Measurements from ENCODE around the gene VSTM2L. TPM values are rescaled to one million over a fixed set of nuclear protein-coding genes. Genes with fewer than 3 reads are reported as not detected.

Gene VSTM2L
- total RNA-seq, 1 experiment from 2014 or later: 0.71 TPM

DNA sequence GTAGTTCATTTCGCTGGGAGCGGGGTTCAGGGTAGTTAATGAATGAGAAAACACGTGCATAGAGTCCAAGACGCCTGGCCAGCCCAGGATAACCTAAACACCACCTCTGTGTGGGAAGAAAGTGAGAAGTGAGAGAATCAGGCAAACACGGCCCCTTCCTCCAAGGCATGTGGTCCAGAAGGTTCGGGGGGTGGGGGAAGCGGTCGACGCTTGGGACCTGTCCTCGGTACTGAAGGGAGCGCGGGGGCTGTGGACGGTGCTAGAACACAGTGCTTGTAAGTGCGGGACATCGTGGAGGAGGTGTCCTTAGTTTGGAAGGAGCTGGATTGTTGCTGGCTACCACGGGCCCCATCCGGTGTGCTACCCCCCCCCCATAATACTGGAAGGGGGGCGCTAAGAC is 1.7 kb upstream of the VSTM2L start:
- no TSS peak for BruUV-seq (replicated peaks)
- no peak for DNase-seq
- TF ChIP-seq, protein P1, sequence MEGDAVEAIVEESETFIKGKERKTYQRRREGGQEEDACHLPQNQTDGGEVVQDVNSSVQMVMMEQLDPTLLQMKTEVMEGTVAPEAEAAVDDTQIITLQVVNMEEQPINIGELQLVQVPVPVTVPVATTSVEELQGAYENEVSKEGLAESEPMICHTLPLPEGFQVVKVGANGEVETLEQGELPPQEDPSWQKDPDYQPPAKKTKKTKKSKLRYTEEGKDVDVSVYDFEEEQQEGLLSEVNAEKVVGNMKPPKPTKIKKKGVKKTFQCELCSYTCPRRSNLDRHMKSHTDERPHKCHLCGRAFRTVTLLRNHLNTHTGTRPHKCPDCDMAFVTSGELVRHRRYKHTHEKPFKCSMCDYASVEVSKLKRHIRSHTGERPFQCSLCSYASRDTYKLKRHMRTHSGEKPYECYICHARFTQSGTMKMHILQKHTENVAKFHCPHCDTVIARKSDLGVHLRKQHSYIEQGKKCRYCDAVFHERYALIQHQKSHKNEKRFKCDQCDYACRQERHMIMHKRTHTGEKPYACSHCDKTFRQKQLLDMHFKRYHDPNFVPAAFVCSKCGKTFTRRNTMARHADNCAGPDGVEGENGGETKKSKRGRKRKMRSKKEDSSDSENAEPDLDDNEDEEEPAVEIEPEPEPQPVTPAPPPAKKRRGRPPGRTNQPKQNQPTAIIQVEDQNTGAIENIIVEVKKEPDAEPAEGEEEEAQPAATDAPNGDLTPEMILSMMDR (IDR thresholded peaks at IDR 0.05; ENCODE audit: unreplicated experiment): no peak
- Mint-ChIP-seq H3K4me1 (ENCODE audit: low read depth, unreplicated experiment) (peaks cover 7% of the 10 kb centered on the region), H3K27me3 (ENCODE audit: unreplicated experiment) (peaks cover 88% of the 10 kb centered on the region), H3K9me3 (ENCODE audit: low read depth, unreplicated experiment) (no peaks in the 10 kb centered on the region), H3K4me3 (ENCODE audit: low read depth, unreplicated experiment) (no peak overlapping the region), H3K36me3 (ENCODE audit: insufficient read depth, unreplicated experiment) (peaks cover 5% of the 10 kb centered on the region), H3K27ac (ENCODE audit: unreplicated experiment) (no peak overlapping the region)
- intact Hi-C loops (cut with micrococcal nuclease; ENCODE audit: unreplicated experiment): loop anchor here (2.0 kb wide), 1 partner anchor 318 kb away; no protein-coding TSS in a partner anchor
- CTCF ChIA-PET: no interaction called here

DNA sequence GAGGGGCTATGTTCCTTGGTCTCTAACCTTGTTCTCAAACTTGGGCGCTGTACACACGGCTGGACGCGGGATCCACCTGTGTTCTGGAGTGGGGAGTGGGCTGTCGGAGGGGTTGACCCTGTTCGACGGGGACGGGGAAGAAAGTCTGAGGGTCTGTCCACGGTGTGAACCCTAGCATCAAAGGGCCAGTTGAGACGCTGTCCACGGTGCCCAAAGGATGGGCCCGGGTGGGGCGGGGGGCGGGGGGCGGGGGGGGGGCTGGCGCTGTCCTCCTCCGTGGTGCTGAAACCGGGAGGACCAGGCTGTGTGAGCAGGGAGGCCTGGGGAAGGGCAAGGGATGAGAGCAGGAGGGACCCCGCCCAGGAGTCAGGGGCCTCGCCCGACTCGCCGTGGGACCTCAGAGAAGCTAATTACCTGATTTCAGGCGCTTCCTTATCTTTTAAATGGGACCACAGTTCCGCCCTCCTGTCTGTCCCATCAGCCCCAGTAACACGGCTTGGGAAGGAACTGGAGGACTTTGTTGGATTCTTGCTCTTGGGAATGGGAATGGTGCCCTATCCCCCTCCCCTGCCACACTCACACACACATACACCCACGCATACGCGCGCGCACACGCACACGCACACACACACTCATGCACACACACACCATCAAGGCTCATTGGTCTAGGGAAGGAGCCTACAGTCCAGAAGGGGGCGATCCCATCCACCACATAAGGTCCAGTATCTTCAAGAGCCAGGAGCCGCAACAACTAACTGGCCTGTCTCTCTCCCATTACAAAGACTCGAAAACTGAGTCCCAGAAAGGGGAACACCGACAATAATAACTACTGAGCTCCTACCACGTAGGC is 1.0 kb upstream of the VSTM2L start:
- DNase-seq: peak; percentile 62
- intact Hi-C loops (cut with micrococcal nuclease; ENCODE audit: unreplicated experiment): loop anchor here (1.0 to 2.0 kb wide), 3 partner anchors 87 to 317 kb away; no protein-coding TSS in a partner anchor
- no peaks in the 10 kb centered on the region for H3K9me3 Mint-ChIP-seq (ENCODE audit: low read depth, unreplicated experiment)
- no TSS peak for BruUV-seq (replicated peaks)
- H3K27ac Mint-ChIP-seq (ENCODE audit: unreplicated experiment): no peak overlapping the region
- H3K4me1 Mint-ChIP-seq (ENCODE audit: low read depth, unreplicated experiment): peaks cover 7% of the 10 kb centered on the region
- peaks cover 5% of the 10 kb centered on the region for H3K36me3 Mint-ChIP-seq (ENCODE audit: insufficient read depth, unreplicated experiment)
- TF ChIP-seq, protein P1 (IDR thresholded peaks at IDR 0.05; ENCODE audit: unreplicated experiment): peak; percentile 46
- CTCF ChIA-PET: no interaction called here
- H3K27me3 Mint-ChIP-seq (ENCODE audit: unreplicated experiment): peaks cover 93% of the 10 kb centered on the region
- H3K4me3 Mint-ChIP-seq (ENCODE audit: low read depth, unreplicated experiment): peak overlapping the region; percentile 52

DNA sequence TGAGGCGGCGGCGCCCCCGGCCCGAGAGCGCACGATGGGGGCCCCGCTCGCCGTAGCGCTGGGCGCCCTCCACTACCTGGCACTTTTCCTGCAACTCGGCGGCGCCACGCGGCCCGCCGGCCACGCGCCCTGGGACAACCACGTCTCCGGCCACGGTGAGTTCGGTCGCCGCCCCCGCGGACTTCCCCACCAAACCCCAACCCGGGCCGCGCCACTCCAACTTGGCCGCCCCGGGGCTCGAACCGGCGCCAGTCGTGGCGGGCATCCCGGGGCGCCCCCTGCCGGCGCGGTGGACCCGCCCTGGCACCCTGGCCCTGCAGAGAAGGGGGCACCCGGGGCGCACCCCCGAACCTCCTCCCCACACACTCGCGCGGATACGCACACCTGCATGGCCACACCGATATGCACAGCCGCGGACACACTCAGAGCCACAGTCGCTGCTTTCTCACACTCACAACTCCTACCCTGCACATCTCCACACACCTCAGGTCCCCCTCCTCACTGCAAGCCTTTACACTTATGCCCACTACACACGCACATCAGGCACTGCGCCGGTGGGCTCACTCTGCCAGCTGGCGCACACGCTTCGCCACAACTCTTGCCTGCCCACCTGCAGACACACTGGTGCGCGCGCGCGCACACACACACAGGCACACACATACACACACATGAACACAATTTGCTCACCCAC is 535 bp downstream of the VSTM2L start:
- intact Hi-C loops (cut with micrococcal nuclease; ENCODE audit: unreplicated experiment): no loop called here
- Mint-ChIP-seq H3K36me3 (ENCODE audit: insufficient read depth, unreplicated experiment) (peaks cover 5% of the 10 kb centered on the region), H3K27me3 (ENCODE audit: unreplicated experiment) (peaks cover 87% of the 10 kb centered on the region), H3K4me3 (ENCODE audit: low read depth, unreplicated experiment) (peak overlapping the region; percentile 55), H3K4me1 (ENCODE audit: low read depth, unreplicated experiment) (peaks cover 7% of the 10 kb centered on the region), H3K27ac (ENCODE audit: unreplicated experiment) (no peak overlapping the region), H3K9me3 (ENCODE audit: low read depth, unreplicated experiment) (no peaks in the 10 kb centered on the region)
- DNase-seq: peak; percentile 45
- CTCF ChIA-PET: no interaction called here
- no TSS peak for BruUV-seq (replicated peaks)
- TF ChIP-seq, protein P1 (IDR thresholded peaks at IDR 0.05; ENCODE audit: unreplicated experiment): peak; percentile 78

DNA sequence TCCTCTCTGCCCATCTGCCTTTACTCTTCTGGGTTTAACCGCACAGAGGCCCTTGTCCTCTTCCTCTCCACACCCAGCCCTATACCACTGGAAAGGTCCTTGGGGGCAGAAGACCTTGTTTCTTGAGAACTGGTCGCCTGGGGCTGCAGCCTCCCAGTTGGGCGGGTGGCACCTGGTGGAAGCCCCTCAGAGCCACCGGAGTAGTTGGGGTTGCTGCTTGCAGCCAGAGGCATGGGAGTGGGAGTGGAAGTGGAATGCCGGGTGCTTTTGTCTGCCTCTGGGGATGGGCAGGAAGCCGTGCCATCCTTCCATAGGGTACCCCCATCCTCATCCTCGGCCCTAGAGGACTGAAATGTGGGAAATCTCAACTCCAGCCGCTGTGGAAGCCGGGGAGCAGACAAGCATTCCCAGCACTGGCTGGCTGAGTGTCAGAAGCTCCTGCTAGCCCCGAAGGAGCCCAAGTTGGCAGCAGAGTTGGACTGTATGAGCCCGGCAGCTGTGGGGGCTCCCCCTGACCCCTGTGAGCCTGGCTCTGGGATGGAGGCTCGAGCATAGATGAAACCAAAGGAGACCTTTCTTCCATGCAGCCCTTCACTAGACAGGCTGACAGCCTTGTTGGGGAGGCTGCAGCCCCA is 1.2 kb downstream of the VSTM2L start:
- intact Hi-C loops (cut with micrococcal nuclease; ENCODE audit: unreplicated experiment): no loop called here
- no peak for DNase-seq
- Mint-ChIP-seq H3K36me3 (ENCODE audit: insufficient read depth, unreplicated experiment) (peaks cover 5% of the 10 kb centered on the region), H3K27ac (ENCODE audit: unreplicated experiment) (no peak overlapping the region), H3K27me3 (ENCODE audit: unreplicated experiment) (peaks cover 87% of the 10 kb centered on the region), H3K4me1 (ENCODE audit: low read depth, unreplicated experiment) (peaks cover 7% of the 10 kb centered on the region), H3K4me3 (ENCODE audit: low read depth, unreplicated experiment) (peak overlapping the region; percentile 55), H3K9me3 (ENCODE audit: low read depth, unreplicated experiment) (no peaks in the 10 kb centered on the region)
- TF ChIP-seq, protein P1 (IDR thresholded peaks at IDR 0.05; ENCODE audit: unreplicated experiment): no peak
- CTCF ChIA-PET: no interaction called here
- BruUV-seq (replicated peaks): no TSS peak
